ENCODE measurements around the gene LRP1B.

The LRP1B gene

DNA sequence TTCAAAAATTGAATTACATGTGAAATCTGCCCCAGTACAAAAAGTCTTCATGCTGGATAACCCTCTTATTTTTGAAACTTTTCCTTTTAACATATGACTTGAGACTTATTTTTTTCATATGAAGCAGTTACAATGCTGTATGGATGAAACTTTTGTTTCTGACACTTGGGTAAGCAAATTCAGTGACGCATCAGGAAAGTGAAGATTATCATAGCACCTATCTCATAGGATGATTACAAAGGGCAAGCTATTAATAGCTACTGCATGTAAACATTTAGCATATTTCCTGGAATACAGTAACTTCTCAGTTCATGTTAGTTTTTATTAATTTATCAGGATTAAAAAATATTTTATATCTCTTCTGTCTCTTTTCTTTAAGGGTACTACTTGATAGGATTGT is 1109.2 kb downstream of the LRP1B start:
- TF ChIP-seq GATA2 (IDR thresholded peaks at IDR 0.05; ENCODE audit: low read depth, low read length) (no peak), GATA3 (IDR thresholded peaks at IDR 0.05; ENCODE audit: low read depth, low read length) (no peak)

- TF ChIP-seq GATA3 (IDR thresholded peaks at IDR 0.05; ENCODE audit: low read depth, low read length) (no peak), GATA2 (IDR thresholded peaks at IDR 0.05; ENCODE audit: low read depth, low read length) (no peak)
These were observed 1109.7 kb downstream of the LRP1B start for GRCh38 chr2:141021109-141021508.

DNA sequence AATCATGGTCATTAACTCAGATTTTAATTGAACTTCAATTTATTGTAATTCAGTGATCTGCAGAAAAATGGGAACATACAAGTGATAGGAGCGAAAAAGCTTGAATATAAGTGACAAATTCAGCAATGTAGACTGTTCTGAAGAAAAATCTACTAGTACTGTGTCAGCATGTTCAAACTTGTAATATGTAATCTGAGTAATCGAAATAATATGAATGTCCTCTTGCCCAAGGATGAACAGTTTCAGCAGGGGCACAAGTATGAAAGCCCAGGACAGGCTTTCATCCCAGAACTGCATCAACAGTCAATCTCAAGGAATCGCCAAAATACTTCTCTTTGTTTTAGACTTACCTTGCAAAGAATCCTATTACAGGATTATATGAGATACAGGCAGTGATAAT is 1110.5 kb downstream of the LRP1B start:
- TF ChIP-seq GATA2 (IDR thresholded peaks at IDR 0.05; ENCODE audit: low read depth, low read length) (no peak), GATA3 (IDR thresholded peaks at IDR 0.05; ENCODE audit: low read depth, low read length) (no peak)

- TF ChIP-seq GATA2 (IDR thresholded peaks at IDR 0.05; ENCODE audit: low read depth, low read length) (no peak), GATA3 (IDR thresholded peaks at IDR 0.05; ENCODE audit: low read depth, low read length) (no peak)
These were observed 1115.3 kb downstream of the LRP1B start for GRCh38 chr2:141015341-141016047.

GRCh38 chr2:141003967-141004657 is 1126.7 kb downstream of the LRP1B start:
- TF ChIP-seq GATA3 (IDR thresholded peaks at IDR 0.05; ENCODE audit: low read depth, low read length), result no peak
- TF ChIP-seq GATA2 (IDR thresholded peaks at IDR 0.05; ENCODE audit: low read depth, low read length), result no peak

GRCh38 chr2:141001750-141002149 is 1129.1 kb downstream of the LRP1B start:
- TF ChIP-seq GATA3 (IDR thresholded peaks at IDR 0.05; ENCODE audit: low read depth, low read length) (no peak), GATA2 (IDR thresholded peaks at IDR 0.05; ENCODE audit: low read depth, low read length) (no peak)

DNA sequence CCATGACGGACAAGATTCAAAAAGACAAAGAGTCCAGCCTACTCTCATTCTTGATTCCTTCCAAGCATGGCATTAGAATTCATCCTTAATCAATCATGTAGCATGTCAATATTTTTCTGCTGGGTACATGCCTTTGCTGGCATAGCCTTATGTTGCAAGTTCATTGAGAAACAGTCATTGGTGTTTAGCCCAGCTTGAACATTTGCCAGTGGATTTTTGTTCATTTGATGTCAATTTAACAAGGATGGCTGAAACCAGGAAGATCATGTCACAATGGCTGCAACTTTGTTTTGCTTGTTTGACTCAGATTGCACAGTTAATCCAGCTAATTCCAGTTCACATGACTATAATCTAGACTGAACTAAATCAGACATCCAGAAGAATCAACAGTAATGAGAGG is 1132.2 kb downstream of the LRP1B start:
- no peak for TF ChIP-seq GATA2 (IDR thresholded peaks at IDR 0.05; ENCODE audit: low read depth, low read length)
- no peak for TF ChIP-seq GATA3 (IDR thresholded peaks at IDR 0.05; ENCODE audit: low read depth, low read length)

DNA sequence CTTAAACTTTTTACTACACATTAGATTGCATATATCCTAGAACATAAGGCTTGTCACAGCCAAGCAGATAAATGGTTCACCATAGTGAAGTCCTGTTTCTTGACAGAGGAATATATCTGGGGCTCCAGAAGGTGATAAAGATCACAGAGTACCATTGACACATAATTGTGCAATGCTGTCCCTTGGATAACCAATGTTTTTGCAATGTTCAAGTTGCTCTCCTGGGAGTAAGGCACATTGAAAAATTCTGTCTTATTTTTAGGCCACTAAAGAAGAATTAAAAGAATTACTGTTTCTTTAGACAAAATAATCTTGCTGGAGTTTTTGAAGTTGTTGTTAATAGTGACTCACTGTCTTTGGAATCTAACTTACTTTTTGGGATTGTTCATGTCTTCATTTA is 1132.8 kb downstream of the LRP1B start:
- no peak for TF ChIP-seq GATA3 (IDR thresholded peaks at IDR 0.05; ENCODE audit: low read depth, low read length)
- no peak for TF ChIP-seq GATA2 (IDR thresholded peaks at IDR 0.05; ENCODE audit: low read depth, low read length)

- no peak for TF ChIP-seq GATA2 (IDR thresholded peaks at IDR 0.05; ENCODE audit: low read depth, low read length)
- no peak for TF ChIP-seq GATA3 (IDR thresholded peaks at IDR 0.05; ENCODE audit: low read depth, low read length)
These were observed 1136.0 kb downstream of the LRP1B start for GRCh38 chr2:140994856-140995255.

GRCh38 chr2:140990416-140990815 is 1140.4 kb downstream of the LRP1B start:
- TF ChIP-seq GATA2 (IDR thresholded peaks at IDR 0.05; ENCODE audit: low read depth, low read length) (no peak), GATA3 (IDR thresholded peaks at IDR 0.05; ENCODE audit: low read depth, low read length) (no peak)

DNA sequence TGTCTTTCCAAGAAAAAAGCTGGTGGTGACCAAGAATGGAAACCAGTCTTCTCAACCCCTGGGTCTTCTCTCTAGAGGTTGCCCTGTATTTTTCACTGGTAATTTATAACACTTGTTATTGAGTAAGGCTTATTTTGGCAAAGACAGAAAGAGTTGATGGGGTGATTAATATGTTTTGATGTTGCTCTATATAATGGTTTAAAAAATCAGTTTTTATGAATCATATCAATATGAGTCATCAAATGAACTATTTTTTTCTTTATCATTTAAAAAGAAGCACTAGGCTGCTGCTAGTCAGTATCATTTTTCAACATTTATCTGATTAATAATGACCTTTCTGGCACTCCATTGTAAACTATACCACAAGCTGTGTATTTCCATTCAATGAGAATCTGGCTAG is 1142.2 kb downstream of the LRP1B start:
- no peak for TF ChIP-seq GATA2 (IDR thresholded peaks at IDR 0.05; ENCODE audit: low read depth, low read length)
- TF ChIP-seq GATA3 (IDR thresholded peaks at IDR 0.05; ENCODE audit: low read depth, low read length), result no peak

DNA sequence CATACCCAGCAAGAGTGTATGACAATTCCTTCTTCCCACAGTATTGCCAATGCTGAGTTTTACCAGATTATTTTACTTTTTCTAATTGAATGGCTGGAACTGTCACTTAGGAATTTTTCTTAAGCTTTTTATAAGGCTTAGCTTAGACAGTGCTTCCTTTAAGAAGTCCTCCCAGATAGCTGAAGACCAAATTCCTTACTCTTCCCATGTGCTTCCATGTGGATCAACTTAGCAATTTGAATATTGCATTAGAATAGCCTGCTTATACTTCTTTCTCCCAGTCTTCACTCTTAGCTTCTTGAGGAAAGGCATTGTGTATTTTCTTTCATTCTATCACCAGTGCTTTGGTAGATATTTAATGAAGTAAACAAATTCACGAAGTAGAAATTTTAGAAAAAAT is 1144.4 kb downstream of the LRP1B start:
- TF ChIP-seq GATA3 (IDR thresholded peaks at IDR 0.05; ENCODE audit: low read depth, low read length) (no peak), GATA2 (IDR thresholded peaks at IDR 0.05; ENCODE audit: low read depth, low read length) (no peak)

- TF ChIP-seq GATA3 (IDR thresholded peaks at IDR 0.05; ENCODE audit: low read depth, low read length) (no peak), GATA2 (IDR thresholded peaks at IDR 0.05; ENCODE audit: low read depth, low read length) (no peak)
These were observed 1155.6 kb downstream of the LRP1B start for GRCh38 chr2:140975237-140975636.

GRCh38 chr2:140972724-140973123 is 1158.1 kb downstream of the LRP1B start:
- no peak for TF ChIP-seq GATA2 (IDR thresholded peaks at IDR 0.05; ENCODE audit: low read depth, low read length)
- no peak for TF ChIP-seq GATA3 (IDR thresholded peaks at IDR 0.05; ENCODE audit: low read depth, low read length)

DNA sequence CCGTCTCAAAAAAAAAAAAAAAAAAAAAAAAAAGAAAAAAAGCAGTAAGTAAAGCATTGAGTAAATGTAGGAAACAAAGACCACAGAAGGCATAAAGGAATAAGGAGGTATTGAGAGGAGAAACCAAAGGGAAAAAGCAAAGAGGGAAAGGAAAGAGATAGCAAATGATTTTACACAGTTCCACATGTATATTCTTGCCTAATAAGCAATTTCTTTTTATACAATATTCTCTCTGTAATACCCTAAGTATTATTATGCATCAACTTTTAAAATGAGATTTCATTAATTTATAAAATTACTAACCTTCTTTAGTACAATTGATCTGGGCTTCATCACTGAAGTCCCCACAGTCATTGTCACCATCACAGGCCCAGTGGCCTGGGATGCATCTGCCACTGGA is 1180.9 kb downstream of the LRP1B start:
- TF ChIP-seq GATA3 (IDR thresholded peaks at IDR 0.05; ENCODE audit: low read depth, low read length), result no peak
- TF ChIP-seq GATA2 (IDR thresholded peaks at IDR 0.05; ENCODE audit: low read depth, low read length), result no peak
